ENCODE measurements around the gene AP4B1.

Gene AP4B1

GRCh38 chr1:113929750-113930498 is 25.3 kb upstream of the AP4B1 start:
- DNase-seq: no peak

DNA sequence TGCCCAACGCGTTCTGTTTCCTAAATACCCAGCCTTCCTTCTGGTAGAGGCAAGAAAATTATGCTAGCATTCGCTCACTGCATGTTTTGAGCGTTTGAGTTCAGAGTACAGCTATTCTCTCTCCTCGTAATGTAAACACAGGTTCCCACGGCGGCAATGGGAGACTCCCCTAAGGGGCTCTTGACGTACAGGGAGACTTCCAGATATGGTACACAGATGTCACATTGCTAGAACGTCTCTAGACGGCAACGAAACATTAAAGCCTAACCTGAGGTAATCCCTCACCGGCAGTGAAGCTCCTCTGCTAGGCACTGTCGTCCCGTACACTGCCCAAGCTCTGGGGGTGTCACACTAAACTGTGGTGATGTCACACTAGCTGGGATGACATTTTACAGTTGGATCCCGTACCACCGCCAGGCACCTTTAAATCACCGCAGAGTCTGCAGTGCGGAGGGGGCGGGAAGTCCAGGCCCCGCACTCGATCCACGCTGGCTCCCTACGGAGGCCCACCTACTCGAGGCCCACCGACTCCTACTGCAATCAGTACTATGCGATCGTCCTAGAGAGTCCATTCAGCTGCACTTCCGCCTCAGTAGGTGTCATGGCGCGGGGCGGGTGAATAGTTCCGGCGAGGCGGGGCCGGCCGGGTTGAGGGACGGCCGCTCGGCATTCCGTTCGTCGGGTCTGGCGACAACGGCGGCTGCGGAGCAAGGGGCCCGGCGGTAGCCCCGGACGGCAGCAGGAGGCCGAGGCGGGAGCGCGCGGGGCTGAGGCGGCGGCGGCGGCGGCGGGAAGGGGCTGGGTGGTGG is 24.5 kb upstream of the AP4B1 start, which contains the start of gene HIPK1:
Gene HIPK1 (plus strand): TSS at position 384 of the 809 bp plus-strand sequence.
- DNase-seq: peak; percentile 71

DNA sequence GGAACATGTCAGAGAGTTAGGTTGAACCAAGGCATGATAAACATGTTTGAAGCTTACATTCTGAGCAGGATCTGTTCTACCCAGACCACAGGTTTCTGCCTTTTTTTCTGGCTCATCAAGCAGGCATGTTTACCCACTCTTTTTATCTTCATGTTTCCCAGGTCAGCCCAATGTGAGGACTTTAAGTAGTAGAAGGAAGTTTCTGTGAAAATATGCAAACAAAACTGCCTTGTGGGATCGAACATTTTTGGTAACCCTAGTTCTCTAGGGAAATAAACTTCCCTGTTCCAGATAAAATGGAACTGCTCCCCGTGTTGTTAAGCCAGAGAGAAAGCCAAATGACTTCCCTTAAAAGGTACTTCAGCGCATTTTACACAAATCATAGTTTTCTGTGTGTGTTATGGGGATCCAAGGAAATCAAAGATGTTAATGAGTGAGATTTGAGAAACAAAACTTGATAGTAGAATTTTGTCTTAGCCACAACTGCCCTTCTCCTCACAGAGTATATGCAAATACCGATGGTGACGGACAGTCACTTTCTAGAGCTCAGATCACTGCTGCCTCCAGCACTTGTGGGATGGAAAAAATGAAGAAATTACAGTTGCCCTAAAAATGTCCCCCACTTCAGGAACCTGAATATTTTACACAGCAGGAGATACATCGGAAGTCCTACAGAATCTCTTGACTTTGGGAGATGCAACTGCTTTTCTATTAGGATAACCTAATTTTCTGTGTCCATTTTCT is 23.8 kb upstream of the AP4B1 start:
- DNase-seq: no peak

- DNase-seq: no peak
Observed at GRCh38 chr1:113924473-113924872, 19.9 kb upstream of the AP4B1 start.

GRCh38 chr1:113922957-113923356 is 18.4 kb upstream of the AP4B1 start:
- DNase-seq: no peak

- DNase-seq: no peak
Observed at GRCh38 chr1:113918243-113918642, 13.6 kb upstream of the AP4B1 start.

DNA sequence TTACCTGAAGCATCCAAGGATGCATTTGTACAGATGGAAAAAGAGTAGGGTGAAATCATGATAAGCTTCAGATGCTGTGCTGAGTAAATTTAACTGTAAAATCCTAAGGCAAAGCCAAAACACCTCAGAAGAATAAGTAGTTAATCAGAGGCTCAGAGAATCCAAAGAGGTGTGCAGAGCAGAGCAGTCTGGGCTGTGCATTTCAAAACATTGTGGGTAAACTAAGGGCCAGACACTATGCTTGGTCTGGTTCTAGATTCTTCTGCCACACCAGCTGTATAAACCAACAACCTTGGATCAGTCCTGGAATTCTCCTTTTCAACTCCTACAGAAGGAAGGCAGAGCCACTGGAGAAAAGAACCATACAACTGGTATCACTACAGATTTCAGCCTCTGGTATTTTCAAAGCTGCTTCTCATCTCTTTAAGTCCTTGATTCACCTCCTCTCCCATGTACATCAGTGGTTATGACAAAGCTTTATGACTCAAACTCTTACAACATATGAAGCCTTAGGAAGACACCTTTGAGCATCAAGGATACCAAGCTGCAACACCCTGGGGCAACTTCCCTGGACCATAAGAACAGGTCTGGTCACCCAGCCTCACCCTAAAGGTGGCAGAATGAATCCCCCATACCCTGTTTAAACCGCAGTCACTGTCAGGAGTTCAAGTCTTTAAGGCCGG is 12.9 kb upstream of the AP4B1 start:
- no peak for DNase-seq

GRCh38 chr1:113916974-113917373 is 12.4 kb upstream of the AP4B1 start:
- no peak for DNase-seq

DNA sequence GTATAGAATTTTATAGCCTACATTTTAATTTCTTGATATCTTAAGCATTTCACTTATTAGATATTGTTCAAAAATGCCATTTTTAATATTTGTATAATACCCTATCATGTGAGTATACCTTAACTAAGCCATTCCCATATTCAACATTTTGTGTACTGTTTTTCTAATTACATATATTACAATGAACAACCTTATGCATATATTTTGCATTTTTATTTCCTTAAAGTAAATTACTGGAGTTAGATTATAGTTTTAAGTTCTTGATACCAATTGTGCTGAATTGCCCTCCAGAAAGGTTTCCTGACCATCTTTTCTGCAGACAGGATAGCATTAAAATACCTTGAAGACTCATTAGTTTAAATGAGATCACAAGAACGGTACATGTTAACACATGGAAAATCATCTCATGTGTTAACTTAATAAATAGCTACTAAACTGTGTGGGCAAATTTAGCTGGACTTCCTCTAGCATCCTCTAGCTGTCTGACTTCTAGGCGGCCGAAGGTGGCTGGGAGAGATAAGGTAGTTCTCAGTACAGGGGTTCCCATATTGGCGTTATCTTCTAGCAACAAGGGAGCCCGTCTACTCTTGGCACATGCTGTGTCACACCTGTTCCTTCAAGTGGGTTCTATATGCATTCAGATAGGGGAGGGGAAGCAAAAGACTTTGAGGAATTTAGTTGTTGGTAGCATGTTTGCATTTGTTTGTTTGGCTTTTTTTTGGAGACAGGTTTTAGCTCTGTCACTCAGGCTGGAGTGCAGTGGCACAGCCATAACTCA is 9.5 kb upstream of the AP4B1 start:
- DNase-seq: no peak

DNA sequence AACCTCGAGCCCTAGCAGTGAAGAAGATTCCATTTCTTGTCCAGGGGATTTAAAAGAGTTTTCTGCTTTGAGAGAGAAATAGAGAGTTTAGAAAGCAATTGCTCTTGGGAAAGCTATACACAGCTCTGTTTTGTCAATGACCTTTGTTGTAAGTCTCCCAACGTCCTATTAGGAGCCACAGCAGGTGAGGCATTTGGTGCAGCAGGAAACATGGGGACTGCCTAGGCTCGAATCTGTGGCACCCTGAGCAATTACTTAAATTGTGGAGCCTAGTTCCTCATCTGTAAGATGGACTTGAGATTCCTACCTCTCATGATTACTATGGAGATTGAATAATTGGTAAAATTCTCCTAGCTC is 8.7 kb upstream of the AP4B1 start:
- DNase-seq: no peak

GRCh38 chr1:113912594-113913311 is 8.2 kb upstream of the AP4B1 start:
- DNase-seq: peak; percentile 97

- no peak for DNase-seq
Observed at GRCh38 chr1:113905435-113905861, 849 bp upstream of the AP4B1 start.

DNA sequence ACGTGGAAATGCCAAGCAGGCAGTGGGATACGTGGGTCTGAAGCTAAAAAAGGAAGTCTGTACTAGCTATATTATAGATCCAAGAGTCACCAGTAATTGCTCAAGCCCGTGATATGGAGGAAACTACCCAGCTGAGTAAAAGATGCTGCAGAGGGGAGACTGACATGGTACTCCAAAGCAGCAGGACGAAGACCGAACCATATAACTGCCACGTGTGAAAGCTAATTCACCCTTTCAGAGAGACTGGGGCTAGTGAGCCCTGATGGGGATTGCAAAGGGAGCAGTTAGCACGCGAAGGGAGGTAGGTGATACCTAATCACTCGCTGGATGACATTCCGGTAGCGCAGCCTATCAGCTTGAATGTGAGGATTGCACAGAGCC is 316 bp downstream of the AP4B1 start:
- no peak for DNase-seq

GRCh38 chr1:113903501-113904292 is 902 bp downstream of the AP4B1 start:
- no peak for DNase-seq

DNA sequence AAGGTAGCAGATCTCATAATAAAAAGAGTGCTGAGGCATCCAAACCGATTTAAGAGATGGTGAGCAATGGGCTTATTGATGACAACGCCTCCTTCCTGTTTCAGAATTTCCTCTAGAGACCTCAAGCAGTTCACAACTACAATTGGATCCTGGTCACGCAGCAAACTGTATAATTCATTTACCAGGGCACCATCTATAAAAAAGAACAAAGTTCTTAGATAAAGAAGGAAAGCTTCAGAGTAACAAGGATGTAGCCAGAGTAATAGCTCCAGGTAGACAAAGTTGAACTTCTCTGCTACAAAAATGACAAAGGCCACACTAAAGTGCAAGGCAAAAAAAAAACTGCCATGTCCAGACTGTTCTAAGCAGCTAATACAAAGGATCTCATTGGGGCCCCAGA is 3.4 kb downstream of the AP4B1 start:
- DNase-seq: no peak

DNA sequence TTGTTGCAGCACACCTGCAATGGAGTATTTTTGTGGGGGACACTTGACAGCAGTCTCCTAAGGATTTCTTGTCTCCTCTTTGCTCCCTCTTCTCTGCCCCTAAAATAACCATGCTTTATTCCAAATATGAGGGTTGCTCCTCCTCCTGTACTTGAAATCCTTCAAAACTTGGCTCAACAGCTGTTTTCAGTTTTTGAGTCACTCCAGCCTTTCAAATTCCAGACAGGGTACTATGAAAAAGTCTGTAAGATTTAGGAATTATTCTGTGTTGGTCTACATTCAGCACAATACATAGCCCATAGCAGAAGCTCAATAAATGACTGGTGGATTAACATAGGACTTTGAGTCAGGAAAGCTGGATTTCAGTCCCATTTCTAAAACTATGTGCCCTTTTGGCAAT is 5.5 kb downstream of the AP4B1 start:
- no peak for DNase-seq

- no peak for DNase-seq
Observed at GRCh38 chr1:113898241-113898814, 6.3 kb downstream of the AP4B1 start.

DNA sequence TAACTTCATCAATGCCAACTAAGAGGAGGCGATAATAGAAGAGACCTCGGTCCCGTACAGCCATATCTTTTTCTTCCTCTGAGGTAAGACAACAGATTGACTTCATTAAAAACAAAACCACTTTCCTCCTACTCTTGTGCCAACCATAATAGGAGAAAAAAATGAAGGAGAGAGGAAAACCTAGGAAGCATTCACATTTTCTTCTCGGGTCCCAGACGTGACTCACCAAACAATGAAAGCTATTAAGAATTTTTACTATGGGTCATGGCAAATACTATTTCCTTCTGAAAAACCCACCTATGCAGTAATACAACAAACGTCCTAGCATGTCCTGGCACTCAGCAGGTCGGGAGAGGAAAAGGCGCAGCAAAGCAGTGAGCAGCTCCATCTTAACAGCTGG is 8.6 kb downstream of the AP4B1 start:
- DNase-seq: no peak

DNA sequence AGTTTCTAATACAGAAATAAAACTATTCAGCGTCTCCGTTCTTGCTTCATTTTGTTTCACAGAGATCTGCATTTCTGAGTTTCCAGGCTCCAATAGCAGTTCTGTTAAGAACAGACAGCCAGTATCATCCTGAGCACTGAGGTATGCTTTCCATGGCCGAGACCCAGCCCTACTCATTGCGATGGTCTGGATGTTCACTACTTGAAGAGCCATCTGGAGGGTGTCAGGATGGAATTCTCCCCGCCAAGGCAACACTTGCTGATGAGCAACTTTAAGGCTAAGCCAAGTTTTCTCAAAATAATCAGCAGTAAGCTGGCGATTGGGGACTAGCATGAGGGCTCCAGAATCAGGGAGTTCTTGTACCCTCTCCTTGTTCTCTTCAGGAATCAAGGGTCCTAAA is 9.5 kb downstream of the AP4B1 start:
- no peak for DNase-seq

DNA sequence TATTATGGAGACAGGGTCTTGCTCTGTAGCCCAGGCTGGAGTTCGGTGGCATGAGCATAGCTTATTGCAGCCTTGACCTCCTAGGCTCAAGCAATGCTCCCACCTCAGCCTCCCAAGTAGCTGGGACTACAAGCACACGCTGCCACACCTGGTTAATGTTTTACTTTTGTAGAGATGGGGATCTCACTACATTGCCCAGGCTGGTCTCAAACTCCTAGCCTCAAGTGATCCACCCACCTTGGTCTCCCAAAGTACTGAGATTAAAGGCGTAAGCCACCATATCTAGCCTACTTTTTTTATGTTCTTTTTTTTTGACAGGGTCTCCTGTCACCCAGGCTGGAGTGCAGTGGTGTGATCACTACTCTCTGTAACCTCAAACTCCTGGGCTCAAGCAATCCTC is 11.3 kb downstream of the AP4B1 start:
- DNase-seq: no peak

Measured in DMS 273 treated with DMSO at 0.1 percent for 48 hours (cell line).